Mesenchymal stem cell (in vitro differentiated cells and primary cell): ENCODE data around the gene CDON.

Experiments used
- DNase-seq: peaks from one replicate; pipeline ENCODE4 v3.0.0-alpha.2; 2013
- H2AFZ ChIP-seq: one replicate; pipeline ENCODE4 v1.6.1; 2013; ENCODE audit warnings: low read depth, mild to moderate bottlenecking, control low read depth, inconsistent platforms, low read length, moderate library complexity
- H2AK5ac ChIP-seq: 2 replicates; pipeline ENCODE4 v1.6.1; 2013; ENCODE audit warnings: low read length, moderate library complexity, mild to moderate bottlenecking, inconsistent platforms; ENCODE audit not compliant: severe bottlenecking
- H2BK120ac ChIP-seq: one replicate; pipeline ENCODE4 v1.6.1; 2013; ENCODE audit warnings: low read depth, mild to moderate bottlenecking, inconsistent platforms, low read length, moderate library complexity
- H2BK12ac ChIP-seq, 2 experiments: one replicate each; pipeline ENCODE4 v1.6.1; 2013; ENCODE audit warnings: inconsistent platforms in 2 of 2, low read length in 2 of 2, mild to moderate bottlenecking in 2 of 2, moderate library complexity in 2 of 2, control low read depth in 1 of 2
- H2BK15ac ChIP-seq: one replicate; pipeline ENCODE4 v1.6.1; 2013; ENCODE audit warnings: mild to moderate bottlenecking, low read depth, inconsistent platforms; ENCODE audit not compliant: poor library complexity, severe bottlenecking
- H2BK5ac ChIP-seq: 2 replicates; pipeline ENCODE4 v1.6.1; 2013; ENCODE audit warnings: low read depth, mild to moderate bottlenecking, low read length, control low read depth, inconsistent platforms; ENCODE audit not compliant: poor library complexity, severe bottlenecking
- H3K14ac ChIP-seq, 2 experiments: one replicate each; pipeline ENCODE4 v1.6.1; 2013; ENCODE audit warnings: inconsistent platforms in 2 of 2, low read length in 2 of 2, control low read depth in 1 of 2, mild to moderate bottlenecking in 1 of 2, moderate library complexity in 1 of 2
- H3K18ac ChIP-seq, 2 experiments: one replicate each; pipeline ENCODE4 v1.6.1; 2013; ENCODE audit warnings: inconsistent platforms in 2 of 2, low read length in 2 of 2, control low read depth in 1 of 2, low read depth in 1 of 2, mild to moderate bottlenecking in 1 of 2
- H3K23ac ChIP-seq, 2 experiments: one replicate each; pipeline ENCODE4 v1.6.1; 2013; ENCODE audit warnings: inconsistent platforms in 2 of 2, low read length in 2 of 2, mild to moderate bottlenecking in 2 of 2, moderate library complexity in 2 of 2, control low read depth in 1 of 2
- H3K27ac ChIP-seq: 2 replicates; pipeline ENCODE4 v1.5.1; 2013; ENCODE audit warnings: mild to moderate bottlenecking, moderate library complexity, low read length, control low read depth, inconsistent platforms; ENCODE audit not compliant: poor library complexity, severe bottlenecking
- H3K27me3 ChIP-seq, 2 experiments: 2 replicates each; pipeline versions ENCODE4 v1.6.1 to v1.7.0; 2013; ENCODE audit warnings: low read length in 2 of 2, mild to moderate bottlenecking in 2 of 2, moderate library complexity in 2 of 2, control low read depth in 1 of 2, inconsistent platforms in 1 of 2; ENCODE audit not compliant: control insufficient read depth in 1 of 2, insufficient read depth in 1 of 2
- H3K36me3 ChIP-seq, 2 experiments: 2 replicates each; pipeline versions ENCODE4 v1.6.1 to v1.7.0; 2013; ENCODE audit warnings: low read length in 2 of 2, control low read depth in 1 of 2, inconsistent platforms in 1 of 2, low read depth in 1 of 2, mild to moderate bottlenecking in 1 of 2; ENCODE audit not compliant: insufficient read depth in 2 of 2, control insufficient read depth in 1 of 2
- H3K4ac ChIP-seq, 2 experiments: one replicate each; pipeline ENCODE4 v1.6.1; 2013; ENCODE audit warnings: inconsistent platforms in 2 of 2, low read length in 2 of 2, mild to moderate bottlenecking in 2 of 2, moderate library complexity in 2 of 2, control low read depth in 1 of 2, low read depth in 1 of 2
- H3K4me1 ChIP-seq: 2 replicates; pipeline ENCODE4 v1.6.1; 2013; ENCODE audit warnings: low read depth, low read length, control low read depth; ENCODE audit not compliant: control insufficient read depth, insufficient read depth
- H3K4me2 ChIP-seq: 2 replicates; pipeline ENCODE4 v1.6.1; 2013; ENCODE audit warnings: low read length, mild to moderate bottlenecking, inconsistent platforms; ENCODE audit not compliant: poor library complexity, severe bottlenecking
- H3K4me3 ChIP-seq, 2 experiments: 2 replicates each; pipeline versions ENCODE4 v1.5.1 to v1.7.0; 2013; ENCODE audit warnings: low read length in 2 of 2, mild to moderate bottlenecking in 2 of 2, control low read depth in 1 of 2, low read depth in 1 of 2; ENCODE audit not compliant: insufficient read depth in 1 of 2
- H3K79me1 ChIP-seq: replicated peaks from 2 replicates; pipeline ENCODE4 v1.6.1; 2013; ENCODE audit warnings: mild to moderate bottlenecking, control low read depth, low read length, inconsistent platforms; ENCODE audit not compliant: poor library complexity, severe bottlenecking
- H3K9ac ChIP-seq: 2 replicates; pipeline ENCODE4 v1.7.0; 2013; ENCODE audit warnings: mild to moderate bottlenecking, low read length, moderate library complexity
- H3K9me3 ChIP-seq: 2 replicates; pipeline ENCODE4 v1.7.0; 2013; ENCODE audit warnings: mild to moderate bottlenecking, low read length; ENCODE audit not compliant: control insufficient read depth
- H4K8ac ChIP-seq: one replicate; pipeline ENCODE4 v1.6.1; 2013; ENCODE audit warnings: inconsistent platforms, mild to moderate bottlenecking, low read length, moderate library complexity
- H4K91ac ChIP-seq: one replicate; pipeline ENCODE4 v1.6.1; 2013; ENCODE audit warnings: mild to moderate bottlenecking, low read length, inconsistent platforms
- WGBS: methylation state at CpG from one replicate; pipeline ENCODE4 v1.1.7; 2013; ENCODE audit warnings: mixed read lengths; 5-methylcytosine and 5-hydroxymethylcytosine counted together

Gene CDON

DNA sequence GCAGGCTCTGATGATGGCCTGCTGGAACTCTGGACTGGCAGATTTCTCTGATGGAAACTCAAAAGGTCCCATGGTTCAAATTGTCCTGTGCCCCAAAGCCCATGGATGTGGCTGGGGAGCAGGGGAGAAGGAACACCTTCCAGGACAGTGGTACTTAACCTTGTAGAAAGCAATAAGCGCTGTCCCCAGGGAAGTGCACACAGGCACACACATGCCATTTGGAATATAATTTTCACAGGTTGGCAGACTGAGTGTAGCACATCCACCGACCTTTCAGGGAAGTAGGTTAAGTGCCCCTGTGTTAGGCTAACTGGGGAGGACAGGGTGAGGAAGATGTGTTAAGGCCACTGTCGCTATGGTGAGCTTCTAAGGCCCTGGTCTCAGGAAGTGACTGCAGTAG lies 140.5 kb downstream of the CDON start:
- Histone ChIP-seq H3K9me3 (no peaks in the 10 kb centered on the region), H3K9ac (no peak overlapping the region), H3K27me3 (peaks cover 29 to 51% of the 10 kb centered on the region in 2 experiments), H4K8ac (no peak overlapping the region), H3K27ac (no peak overlapping the region), H2AK5ac (no peak overlapping the region), H2BK15ac (no peak overlapping the region), H2BK120ac (no peak overlapping the region), H3K4me1 (no peaks in the 10 kb centered on the region), H2BK5ac (no peak overlapping the region), H3K14ac (no peak overlapping the region), H3K4me3 (no peak overlapping the region), H2AFZ (no peak overlapping the region), H2BK12ac (no peak overlapping the region), H3K4me2 (no peak overlapping the region), H3K18ac (no peak overlapping the region), H4K91ac (no peak overlapping the region), H3K4ac (no peak overlapping the region), H3K36me3 (no peaks in the 10 kb centered on the region), H3K79me1 (no peaks in the 10 kb centered on the region), H3K23ac (no peak overlapping the region)
- 73% methylated on average over 3 of the region's 3 CpGs for WGBS
- DNase-seq, result no peak

DNA sequence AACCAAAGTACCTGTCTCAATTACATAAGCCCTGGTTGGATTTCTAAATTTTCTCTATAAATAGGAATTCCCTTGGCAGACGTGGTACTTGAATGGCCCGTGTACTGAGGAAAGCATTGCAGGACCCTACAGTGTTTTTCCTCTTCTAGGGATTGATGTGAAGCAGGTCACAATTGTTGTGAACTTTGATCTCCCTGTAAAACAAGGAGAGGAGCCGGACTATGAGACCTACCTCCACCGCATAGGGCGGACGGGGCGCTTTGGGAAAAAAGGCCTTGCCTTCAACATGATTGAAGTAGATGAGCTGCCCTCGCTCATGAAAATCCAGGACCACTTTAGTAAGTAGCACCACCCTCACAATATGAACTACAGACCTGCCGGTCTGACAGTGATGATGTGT lies 141.6 kb downstream of the CDON start:
- Histone ChIP-seq H3K4me1 (no peaks in the 10 kb centered on the region), H3K23ac (no peak overlapping the region), H3K14ac (no peak overlapping the region), H2BK5ac (no peak overlapping the region), H3K27ac (no peak overlapping the region), H3K79me1 (no peaks in the 10 kb centered on the region), H2AK5ac (no peak overlapping the region), H2BK15ac (no peak overlapping the region), H2AFZ (no peak overlapping the region), H3K27me3 (peaks cover 37 to 59% of the 10 kb centered on the region in 2 experiments), H3K9me3 (no peaks in the 10 kb centered on the region), H3K36me3 (no peaks in the 10 kb centered on the region), H3K18ac (no peak overlapping the region), H3K4me2 (no peak overlapping the region), H3K9ac (no peak overlapping the region), H4K91ac (no peak overlapping the region), H2BK120ac (no peak overlapping the region), H2BK12ac (no peak overlapping the region), H3K4me3 (no peak overlapping the region), H4K8ac (no peak overlapping the region), H3K4ac (no peak overlapping the region)
- DNase-seq, result no peak
- 88% methylated on average over 8 of the region's 9 CpGs for WGBS

DNA sequence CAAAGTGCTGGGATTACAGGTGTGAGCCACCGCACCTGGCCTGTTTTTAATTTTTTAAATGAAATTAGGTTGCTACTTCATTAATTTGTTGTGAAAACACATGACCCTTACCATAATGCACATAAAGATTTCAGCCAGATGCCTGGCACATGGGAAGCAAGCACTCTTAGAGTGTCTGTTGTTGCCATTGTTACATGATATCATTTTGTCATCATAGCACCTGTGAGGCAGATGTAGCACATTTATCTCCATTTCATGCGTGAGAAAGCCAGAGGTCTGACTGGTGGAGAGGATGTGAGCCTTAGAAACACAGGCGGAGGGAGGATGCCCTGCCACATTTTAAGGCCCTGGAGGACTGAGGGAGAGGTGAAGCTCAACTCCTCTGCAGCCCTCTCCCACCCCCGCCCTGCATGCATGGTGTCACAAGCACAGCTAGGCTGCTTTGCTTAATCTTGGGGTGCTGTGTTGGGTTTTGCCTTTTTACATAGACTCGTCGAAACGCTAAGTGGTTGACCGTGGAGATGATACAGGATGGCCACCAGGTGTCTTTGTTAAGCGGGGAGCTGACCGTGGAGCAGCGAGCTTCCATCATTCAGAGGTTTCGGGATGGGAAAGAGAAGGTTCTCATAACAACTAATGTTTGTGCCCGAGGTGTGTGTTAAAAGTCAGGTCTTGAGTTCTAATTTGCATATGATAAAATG lies 144.4 kb downstream of the CDON start:
- Histone ChIP-seq H2BK120ac (no peak overlapping the region), H2AFZ (no peak overlapping the region), H2BK15ac (no peak overlapping the region), H3K4ac (no peak overlapping the region), H3K9ac (no peak overlapping the region), H2BK12ac (no peak overlapping the region), H3K4me2 (no peak overlapping the region), H2BK5ac (no peak overlapping the region), H3K23ac (no peak overlapping the region), H2AK5ac (no peak overlapping the region), H3K79me1 (no peaks in the 10 kb centered on the region), H3K4me1 (no peaks in the 10 kb centered on the region), H3K14ac (no peak overlapping the region), H4K8ac (no peak overlapping the region), H4K91ac (no peak overlapping the region), H3K27ac (no peak overlapping the region), H3K18ac (no peak overlapping the region), H3K9me3 (no peaks in the 10 kb centered on the region), H3K36me3 (no peaks in the 10 kb centered on the region), H3K4me3 (no peak overlapping the region), H3K27me3 (peaks cover 42 to 51% of the 10 kb centered on the region in 2 experiments)
- 82% methylated on average over 11 of the region's 13 CpGs for WGBS
- no peak for DNase-seq

DNA sequence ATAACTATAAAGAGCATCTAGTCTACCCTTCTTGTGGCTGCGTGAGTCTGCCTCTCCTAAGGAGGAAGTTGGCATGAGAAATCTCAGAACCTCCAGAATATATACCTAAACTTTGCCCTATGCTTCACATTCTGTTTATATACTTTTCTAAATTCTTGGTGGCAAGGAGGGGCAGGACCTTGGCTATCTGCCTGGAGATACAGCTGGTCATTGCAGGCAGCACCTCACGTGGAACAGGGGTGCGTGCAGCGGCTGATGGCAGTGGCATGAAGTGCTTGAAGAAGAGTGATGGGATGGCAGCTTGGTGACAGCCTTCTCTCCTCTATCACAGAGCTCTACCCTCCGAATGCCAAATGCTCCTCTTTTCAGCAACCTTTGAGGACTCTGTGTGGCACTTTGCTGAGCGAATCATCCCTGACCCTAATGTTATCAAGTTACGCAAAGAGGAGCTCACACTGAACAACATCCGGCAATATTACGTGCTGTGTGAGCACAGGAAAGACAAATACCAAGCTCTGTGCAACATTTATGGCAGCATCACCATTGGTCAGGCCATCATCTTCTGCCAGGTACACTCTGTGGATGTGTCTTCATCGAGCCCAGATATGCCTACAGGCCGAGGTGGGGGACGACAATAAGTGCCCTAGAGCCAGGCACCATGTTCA lies 145.9 kb downstream of the CDON start:
- WGBS, result 87% methylated on average over 10 of the region's 12 CpGs
- H3K4me2 ChIP-seq, result no peak overlapping the region
- H3K27me3 ChIP-seq, result peaks cover 43 to 46% of the 10 kb centered on the region in 2 experiments
- H3K9me3 ChIP-seq, result no peaks in the 10 kb centered on the region
- H3K36me3 ChIP-seq, result no peaks in the 10 kb centered on the region
- no peak overlapping the region for H3K14ac ChIP-seq
- no peak overlapping the region for H2BK5ac ChIP-seq
- no peak overlapping the region for H2BK12ac ChIP-seq
- no peak overlapping the region for H2AFZ ChIP-seq
- H2BK120ac ChIP-seq, result no peak overlapping the region
- no peak for DNase-seq
- H3K18ac ChIP-seq, result no peak overlapping the region
- H4K91ac ChIP-seq, result no peak overlapping the region
- H2BK15ac ChIP-seq, result no peak overlapping the region
- no peak overlapping the region for H3K4ac ChIP-seq
- H2AK5ac ChIP-seq, result no peak overlapping the region
- H3K4me3 ChIP-seq, result no peak overlapping the region
- H3K4me1 ChIP-seq, result no peaks in the 10 kb centered on the region
- no peak overlapping the region for H3K9ac ChIP-seq
- no peak overlapping the region for H3K23ac ChIP-seq
- H4K8ac ChIP-seq, result no peak overlapping the region
- H3K79me1 ChIP-seq, result no peaks in the 10 kb centered on the region
- H3K27ac ChIP-seq, result no peak overlapping the region
